ENCODE data around the gene RFESD. TPM values are rescaled to one million over a fixed set of nuclear protein-coding genes. Genes with fewer than 3 reads are reported as not detected.

Gene RFESD
- total and polyA plus RNA-seq, 2 donors (not counting 1 experiment from before 2014, with no cell fraction given): 1.5 to 1.9 TPM

GRCh38 chr5:95686651-95687050, 40.1 kb downstream of the RFESD start:
- no peak for DNase-seq
- Histone ChIP-seq H3K4me3 (ENCODE audit: control extremely low read depth in 1 of 5, extremely low read depth in 1 of 5, insufficient read depth in 1 of 5, low read depth in 2 of 5, low read length in 4 of 5) (no peak overlapping the region), H2AFZ (ENCODE audit: insufficient read depth, low read depth, low read length, poor library complexity, severe bottlenecking) (no peak overlapping the region), H3K9ac (ENCODE audit: low read length) (no peak overlapping the region), H3K27me3 (replicated peaks in 1 of 4; ENCODE audit: control extremely low read depth in 1 of 4, control insufficient read depth in 3 of 4, insufficient read depth in 4 of 4, low read length in 3 of 4) (peaks cover 0 to 7% (median 0%) of the 10 kb centered on the region in 4 experiments), H4K20me1 (ENCODE audit: control insufficient read depth, insufficient read depth, low read length, poor library complexity, severe bottlenecking) (no peaks in the 10 kb centered on the region), H3K36me3 (replicated peaks in 1 of 2; ENCODE audit: control extremely low read depth in 1 of 2, control insufficient read depth in 1 of 2, extremely low read depth in 1 of 2, insufficient read depth in 2 of 2, low read length in 1 of 2) (no peaks in the 10 kb centered on the region), H3K9me3 (ENCODE audit: control extremely low read depth in 1 of 3, control insufficient read depth in 2 of 3, insufficient read depth in 1 of 3, low read length in 2 of 3) (no peaks in the 10 kb centered on the region), H3K27ac (ENCODE audit: low read length in 2 of 2) (no peak overlapping the region), H3K4me1 (ENCODE audit: control insufficient read depth in 2 of 2, insufficient read depth in 2 of 2, low read length in 2 of 2) (no peaks in the 10 kb centered on the region), H3K4me2 (replicated peaks; ENCODE audit: low read depth, low read length, poor library complexity, severe bottlenecking) (no peak overlapping the region), H3K79me2 (ENCODE audit: control insufficient read depth, insufficient read depth, low read length) (no peaks in the 10 kb centered on the region)
- no peak for TF ChIP-seq CTCF (IDR thresholded peaks at IDR 0.05)
- no peak for TF ChIP-seq EZH2 (IDR thresholded peaks at IDR 0.05; ENCODE audit: borderline replicate concordance, insufficient read depth, low read depth, low read length, poor library complexity, severe bottlenecking)
- ChIA-PET POLR2A (no interaction called here), CTCF (no interaction called here)
- 94% methylated on average over 2 of the region's 2 CpGs for WGBS (ENCODE audit: insufficient coverage)
- no peak overlapping the region for H3K4me3 Mint-ChIP-seq
- no peaks in the 10 kb centered on the region for H3K4me1 Mint-ChIP-seq
- peaks cover 12% of the 10 kb centered on the region for H3K27me3 Mint-ChIP-seq
- intact Hi-C loops (cut with micrococcal nuclease): no loop called here
- no peak for ATAC-seq (ENCODE audit: low read depth)
- H3K9me3 Mint-ChIP-seq (ENCODE audit: insufficient read depth): peaks cover 4% of the 10 kb centered on the region
- H3K27ac Mint-ChIP-seq: no peak overlapping the region

- no peak overlapping the region for H3K9ac ChIP-seq (ENCODE audit: low read length)
- Mint-ChIP-seq H3K4me3 (no peak overlapping the region), H3K27ac (no peak overlapping the region), H3K4me1 (no peaks in the 10 kb centered on the region), H3K27me3 (peaks cover 7% of the 10 kb centered on the region), H3K9me3 (ENCODE audit: insufficient read depth) (peaks cover 4% of the 10 kb centered on the region)
- no peak overlapping the region for H2AFZ ChIP-seq (ENCODE audit: insufficient read depth, low read depth, low read length, poor library complexity, severe bottlenecking)
- intact Hi-C loops (cut with micrococcal nuclease): no loop called here
- no peak overlapping the region for H3K4me2 ChIP-seq (replicated peaks; ENCODE audit: low read depth, low read length, poor library complexity, severe bottlenecking)
- DNase-seq (no peak), ATAC-seq (ENCODE audit: low read depth) (no peak)
- H4K20me1 ChIP-seq (ENCODE audit: control insufficient read depth, insufficient read depth, low read length, poor library complexity, severe bottlenecking): no peaks in the 10 kb centered on the region
- TF ChIP-seq EZH2 (IDR thresholded peaks at IDR 0.05; ENCODE audit: borderline replicate concordance, insufficient read depth, low read depth, low read length, poor library complexity, severe bottlenecking): no peak
- no peak for TF ChIP-seq CTCF (IDR thresholded peaks at IDR 0.05)
- no peaks in the 10 kb centered on the region for H3K4me1 ChIP-seq (ENCODE audit: control insufficient read depth in 2 of 2, insufficient read depth in 2 of 2, low read length in 2 of 2)
- no peaks in the 10 kb centered on the region for H3K79me2 ChIP-seq (ENCODE audit: control insufficient read depth, insufficient read depth, low read length)
- H3K9me3 ChIP-seq (ENCODE audit: control extremely low read depth in 1 of 3, control insufficient read depth in 2 of 3, insufficient read depth in 1 of 3, low read length in 2 of 3): no peaks in the 10 kb centered on the region
- ChIA-PET CTCF (no interaction called here), POLR2A (no interaction called here)
- H3K36me3 ChIP-seq (replicated peaks in 1 of 2; ENCODE audit: control extremely low read depth in 1 of 2, control insufficient read depth in 1 of 2, extremely low read depth in 1 of 2, insufficient read depth in 2 of 2, low read length in 1 of 2): no peaks in the 10 kb centered on the region
- no peak overlapping the region for H3K4me3 ChIP-seq (ENCODE audit: control extremely low read depth in 1 of 5, extremely low read depth in 1 of 5, insufficient read depth in 1 of 5, low read depth in 2 of 5, low read length in 4 of 5)
- no peak overlapping the region for H3K27ac ChIP-seq (ENCODE audit: low read length in 2 of 2)
- peaks cover 0 to 4% (median 0%) of the 10 kb centered on the region in 4 experiments for H3K27me3 ChIP-seq (replicated peaks in 1 of 4; ENCODE audit: control extremely low read depth in 1 of 4, control insufficient read depth in 3 of 4, insufficient read depth in 4 of 4, low read length in 3 of 4)
- no CpG with 5 or more reads among the region's 1 CpG for WGBS (ENCODE audit: insufficient coverage)
Measured at GRCh38 chr5:95689680-95690079, 43.1 kb downstream of the RFESD start.
